GM12892 (cell line): ENCODE measurements around the gene EGFLAM.

Experiments used
- DNase-seq: peaks from one replicate; pipeline ENCODE4 v3.0.0; 2011; ENCODE audit not compliant: insufficient read length
- FAIRE-seq: peaks from 2 replicates; lab custom pipeline; 2011; peaks lifted over from hg19 to GRCh38; lab: Jason Lieb, UNC
- POLR2A ChIP-seq: IDR thresholded peaks from 2 replicates; pipeline ENCODE4 v1.6.1; 2011; ENCODE audit warnings: low read depth, low read length, control low read depth
- POLR2AphosphoS5 ChIP-seq: IDR thresholded peaks from 2 replicates; pipeline ENCODE4 v1.6.1; 2011; ENCODE audit warnings: low read depth, low read length, control low read depth
- TAF1 ChIP-seq: IDR thresholded peaks from 2 replicates; pipeline ENCODE4 v1.6.1; 2011; ENCODE audit warnings: low read depth, mild to moderate bottlenecking, control low read depth, low read length, borderline replicate concordance

Gene EGFLAM

DNA sequence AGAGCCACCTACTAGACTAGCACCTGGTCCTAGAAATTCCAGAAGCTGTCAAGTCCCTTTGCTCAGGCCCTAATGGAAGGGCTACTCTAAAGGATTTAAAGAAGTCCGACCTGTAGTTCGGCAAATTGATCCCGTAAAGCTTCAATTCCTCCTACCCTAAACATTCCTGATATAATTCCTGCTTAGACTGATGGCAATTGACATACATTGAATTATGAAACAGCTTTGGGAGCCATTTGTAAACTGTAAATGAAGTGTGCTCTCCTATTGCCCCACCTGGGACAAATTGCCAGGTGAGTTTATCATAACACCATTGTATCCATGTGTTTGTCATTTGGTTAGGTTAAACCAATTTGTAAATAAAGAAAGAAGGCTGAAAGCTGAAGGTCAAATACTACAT is 104.4 kb downstream of the EGFLAM start:
- no peak for TF ChIP-seq POLR2AphosphoS5
- TF ChIP-seq TAF1 = no peak
- TF ChIP-seq POLR2A = no peak
- DNase-seq (no peak), FAIRE-seq (no peak)

DNA sequence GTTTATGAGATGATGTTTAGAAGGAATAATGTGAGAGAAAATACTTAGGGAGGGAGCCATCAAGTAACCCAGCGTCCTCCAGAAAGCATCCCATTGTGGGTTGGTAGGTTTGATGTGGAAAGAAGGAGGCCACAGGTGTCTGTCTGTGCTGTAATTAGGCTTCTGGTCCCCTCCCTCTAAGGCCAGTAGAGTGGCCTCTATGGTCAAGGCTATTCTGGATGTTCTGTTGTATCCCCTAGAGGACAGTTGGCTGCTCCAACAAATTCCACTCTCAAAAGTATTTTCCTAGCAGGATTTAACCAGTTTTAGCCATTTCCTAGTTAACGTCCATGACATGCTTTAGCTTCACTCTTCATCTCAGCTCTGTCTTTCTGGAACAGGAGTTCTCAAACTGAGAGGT is 106.5 kb downstream of the EGFLAM start:
- no peak for FAIRE-seq

DNA sequence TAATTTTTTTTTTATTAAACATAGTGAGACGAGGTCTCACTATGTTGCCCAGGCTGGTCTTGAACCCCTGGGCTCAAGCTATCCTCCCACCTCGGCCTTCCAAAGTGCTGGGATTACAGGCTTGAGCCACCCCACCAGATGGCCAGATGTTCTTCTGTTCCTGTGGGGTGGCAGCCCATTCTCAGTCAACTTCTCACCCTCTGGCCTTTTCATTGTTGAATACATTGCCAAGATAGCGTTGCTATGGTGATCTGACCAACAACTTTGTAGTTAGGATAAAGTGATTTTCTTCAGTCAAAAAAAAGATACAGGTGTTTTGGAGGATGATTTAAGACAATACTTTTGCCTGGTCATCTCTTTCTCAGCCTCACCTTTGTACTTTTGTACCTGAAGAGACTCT is 109.1 kb downstream of the EGFLAM start:
- TF ChIP-seq POLR2A (no peak), POLR2AphosphoS5 (no peak), TAF1 (no peak)
- no peak for FAIRE-seq
- DNase-seq = no peak

More for the DNA sequence above, 106.5 kb downstream of the EGFLAM start:
- no peak for DNase-seq
- TF ChIP-seq POLR2A = no peak
- no peak for TF ChIP-seq POLR2AphosphoS5
- TF ChIP-seq TAF1 = no peak

DNA sequence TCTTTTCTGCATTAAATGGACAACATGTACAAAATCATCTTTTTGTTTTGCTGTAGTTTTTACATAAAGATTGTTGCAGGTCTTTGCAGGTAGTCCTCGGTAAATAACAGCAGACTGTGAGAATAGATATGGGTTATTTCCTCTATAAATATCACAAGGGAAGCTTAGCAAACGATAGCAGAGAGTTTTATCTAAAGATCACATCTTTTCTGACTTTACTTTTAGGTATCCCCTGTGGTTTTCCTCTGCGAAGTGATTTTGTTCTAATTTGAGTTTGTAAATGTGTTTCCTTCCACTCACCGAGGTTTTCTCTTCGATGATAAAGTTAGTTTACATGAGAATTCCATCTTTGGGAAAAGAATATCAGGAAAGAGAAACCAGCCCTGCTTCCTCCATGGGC is 109.6 kb downstream of the EGFLAM start:
- no peak for FAIRE-seq
- no peak for TF ChIP-seq POLR2A
- no peak for TF ChIP-seq TAF1
- TF ChIP-seq POLR2AphosphoS5 = no peak

DNA sequence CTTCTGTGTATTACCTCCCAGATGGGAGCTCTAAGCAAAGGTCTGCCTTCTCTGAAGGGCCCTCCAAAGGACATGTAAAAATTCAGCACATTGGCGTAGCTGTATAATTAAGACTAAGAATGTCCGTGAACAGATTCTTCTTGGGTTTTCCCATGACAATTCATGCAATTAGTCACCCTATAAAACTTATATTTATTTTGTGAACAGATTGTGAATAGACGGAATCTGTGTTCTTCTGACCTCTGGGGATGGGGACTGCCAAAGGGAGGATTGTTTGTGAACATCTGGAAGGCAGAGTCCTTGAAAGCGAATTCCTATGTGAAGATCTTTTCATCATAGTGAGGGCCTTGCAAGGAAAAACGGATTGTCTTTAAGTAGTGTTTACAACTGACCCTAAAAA is 111.3 kb downstream of the EGFLAM start:
- FAIRE-seq = no peak
- no peak for TF ChIP-seq TAF1
- TF ChIP-seq POLR2AphosphoS5 = no peak
- TF ChIP-seq POLR2A = no peak
- no peak for DNase-seq

More for the DNA sequence above, 109.6 kb downstream of the EGFLAM start:
- no peak for DNase-seq

DNA sequence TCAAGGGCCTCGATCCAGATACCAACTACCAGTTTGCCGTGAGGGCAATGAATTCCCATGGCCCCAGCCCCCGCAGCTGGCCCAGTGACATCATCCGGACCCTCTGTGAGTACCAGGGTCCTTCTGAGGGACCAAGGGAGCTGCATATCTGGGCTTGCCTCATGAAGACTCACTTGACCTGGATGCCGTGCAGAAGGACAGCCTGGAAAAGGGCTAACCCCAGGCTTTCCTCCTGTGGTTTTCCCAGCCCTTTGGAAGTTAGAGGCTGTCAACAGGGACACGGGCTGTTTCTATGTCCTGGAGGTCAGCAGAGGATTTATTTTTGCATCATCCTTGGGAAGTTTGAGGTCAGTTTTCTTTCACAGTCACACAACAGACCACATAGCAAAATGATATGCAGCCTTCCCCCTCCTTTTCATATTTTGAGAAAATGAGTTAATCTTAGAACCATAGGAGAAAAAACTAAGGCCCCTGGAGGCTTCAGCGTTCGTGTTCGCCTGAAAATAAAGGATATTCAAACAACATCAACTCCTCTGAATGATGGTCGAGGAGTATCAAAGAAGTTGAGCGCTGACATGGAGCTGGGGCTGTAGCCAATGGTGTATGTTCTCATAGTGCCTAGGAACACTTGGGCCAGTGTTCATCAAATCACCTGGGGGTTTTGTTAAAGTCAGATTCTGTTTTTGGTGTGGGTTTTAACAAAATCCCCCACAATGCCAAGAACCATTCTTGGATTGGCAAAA is 112.2 kb downstream of the EGFLAM start:
- no peak for FAIRE-seq
- TF ChIP-seq POLR2AphosphoS5 (no peak), POLR2A (no peak), TAF1 (no peak)

DNA sequence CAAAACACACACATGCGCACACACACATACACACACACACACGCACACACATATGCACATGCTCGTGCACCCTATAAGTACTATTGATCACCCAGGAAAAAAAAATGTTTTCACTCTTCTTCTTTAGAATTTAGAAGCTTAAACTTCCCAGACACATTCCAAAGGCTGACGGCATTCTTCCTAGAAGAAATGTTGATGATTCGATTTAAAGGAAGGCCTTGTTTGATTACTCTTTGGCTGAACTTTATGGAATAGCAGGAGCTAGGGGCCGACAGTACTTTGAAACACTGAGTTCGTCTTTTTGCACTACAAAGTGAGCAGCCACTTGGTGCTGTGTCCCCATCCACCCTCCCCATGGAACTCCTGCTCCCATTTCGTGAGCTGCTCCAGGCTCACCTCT is 113.2 kb downstream of the EGFLAM start:
- no peak for TF ChIP-seq TAF1
- TF ChIP-seq POLR2A = no peak
- no peak for TF ChIP-seq POLR2AphosphoS5
- DNase-seq = no peak
- FAIRE-seq = no peak

More for the DNA sequence above, 112.2 kb downstream of the EGFLAM start:
- no peak for DNase-seq

DNA sequence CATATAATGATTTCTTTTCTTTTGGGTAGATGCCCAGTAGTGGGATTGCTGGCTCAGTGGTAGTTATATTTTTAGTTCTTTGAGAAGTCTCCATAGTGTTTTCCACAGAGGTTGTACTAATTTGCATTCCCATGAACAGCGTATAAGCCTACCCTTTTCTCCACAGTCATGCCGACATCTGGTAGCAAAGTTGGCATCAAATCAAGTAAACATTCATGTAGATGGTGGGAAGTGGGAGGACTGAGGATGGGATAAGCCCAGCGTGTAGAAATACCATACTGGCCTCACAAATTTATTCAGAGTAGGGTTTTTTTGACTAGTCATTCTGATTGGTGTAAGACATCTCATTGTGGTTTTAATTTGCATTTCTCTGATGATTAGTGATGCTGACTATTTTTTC is 115.4 kb downstream of the EGFLAM start:
- no peak for TF ChIP-seq POLR2AphosphoS5
- TF ChIP-seq POLR2A = no peak
- TF ChIP-seq TAF1 = no peak
- FAIRE-seq = no peak
- no peak for DNase-seq

DNA sequence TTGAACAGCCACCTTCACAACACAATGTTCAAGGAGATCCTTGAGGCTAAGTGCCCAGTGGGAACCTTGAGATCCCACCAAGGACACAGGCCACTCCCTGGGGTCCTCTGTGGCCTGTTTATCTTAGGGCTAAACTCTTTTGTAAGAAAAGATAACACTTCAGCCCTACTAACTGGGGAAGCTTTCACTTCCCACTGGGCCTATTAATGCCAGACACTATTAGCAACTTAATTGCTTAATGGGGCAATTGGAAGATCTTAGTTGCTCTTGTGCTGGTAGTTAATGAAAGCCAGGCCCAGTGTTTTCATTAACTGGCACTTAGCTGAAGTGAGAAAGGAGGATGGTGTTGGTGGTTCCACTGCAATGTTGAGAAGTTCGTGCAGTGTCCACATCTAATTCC is 117.1 kb downstream of the EGFLAM start:
- FAIRE-seq = no peak
- TF ChIP-seq TAF1 = no peak
- TF ChIP-seq POLR2AphosphoS5 = no peak
- DNase-seq = no peak

DNA sequence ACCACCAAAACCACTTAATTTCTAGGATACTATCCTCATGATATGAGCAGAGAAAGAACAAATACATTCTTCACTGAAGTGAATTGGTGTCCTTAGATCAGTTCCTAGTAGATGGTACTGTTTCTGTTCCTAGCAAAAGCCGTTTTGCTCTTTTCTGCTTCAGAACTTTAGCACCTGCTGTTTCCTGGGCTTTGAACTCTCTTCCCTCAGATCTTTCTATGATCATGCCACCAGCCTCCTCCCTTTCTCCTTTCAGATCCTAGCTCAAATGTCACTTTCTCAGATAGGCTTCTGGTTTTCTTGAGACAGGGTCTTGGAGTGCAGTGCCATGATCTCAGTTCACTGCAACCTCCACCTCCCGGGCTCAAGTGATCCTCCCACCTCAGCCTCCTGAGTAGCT is 118.0 kb downstream of the EGFLAM start:
- FAIRE-seq = no peak
- no peak for DNase-seq
- no peak for TF ChIP-seq POLR2AphosphoS5
- no peak for TF ChIP-seq POLR2A
- TF ChIP-seq TAF1 = no peak

DNA sequence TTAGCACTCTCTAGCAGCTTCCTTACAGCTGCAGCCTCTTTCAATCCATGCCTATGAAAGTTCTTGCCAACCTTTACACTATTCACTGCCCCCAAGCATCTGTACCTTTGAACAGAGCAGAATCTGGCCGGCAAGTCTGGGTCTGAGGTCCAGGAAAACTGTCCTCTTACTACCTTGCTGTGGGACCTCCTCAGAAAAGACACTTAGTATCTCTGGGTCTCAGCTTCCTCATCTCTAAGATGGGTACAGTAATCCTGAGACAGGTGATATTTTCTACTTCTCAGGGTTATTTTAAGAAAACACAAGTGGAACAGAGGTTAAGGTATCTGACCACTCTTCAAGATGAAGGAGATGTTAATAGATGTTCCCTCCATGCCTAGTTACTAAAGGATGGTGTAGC is 120.2 kb downstream of the EGFLAM start:
- TF ChIP-seq POLR2A (no peak), TAF1 (no peak), POLR2AphosphoS5 (no peak)
- no peak for DNase-seq
- no peak for FAIRE-seq

DNA sequence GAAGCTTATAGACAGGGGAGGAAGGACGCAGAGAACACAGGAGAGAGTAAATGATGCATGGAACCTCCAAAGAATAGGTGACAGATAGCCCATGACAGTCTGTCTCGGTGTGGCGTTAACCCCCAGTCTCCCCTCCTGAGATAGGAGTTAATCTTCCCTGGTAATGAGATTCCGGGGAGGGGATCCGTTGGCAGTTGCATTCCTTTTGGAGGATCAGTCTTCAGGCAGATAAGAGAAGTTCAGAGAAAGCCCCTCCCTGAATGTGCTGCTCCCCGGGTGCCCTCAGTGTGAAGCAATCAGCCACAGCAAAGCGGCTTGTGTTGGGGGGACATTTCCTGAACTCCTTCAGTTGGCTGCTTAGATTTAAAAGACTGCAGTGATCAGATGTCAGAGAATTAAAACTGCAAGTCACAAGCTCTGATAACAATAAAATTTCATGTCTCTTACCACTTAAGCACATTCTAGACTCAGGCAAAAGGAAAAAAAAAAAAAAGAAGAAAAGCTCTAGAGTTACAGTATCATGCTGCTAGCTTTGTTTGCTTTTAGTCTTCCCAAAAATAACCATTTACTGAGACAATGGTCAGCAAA is 121.1 kb downstream of the EGFLAM start:
- FAIRE-seq (no peak), DNase-seq (no peak)
- TF ChIP-seq POLR2A = no peak

DNA sequence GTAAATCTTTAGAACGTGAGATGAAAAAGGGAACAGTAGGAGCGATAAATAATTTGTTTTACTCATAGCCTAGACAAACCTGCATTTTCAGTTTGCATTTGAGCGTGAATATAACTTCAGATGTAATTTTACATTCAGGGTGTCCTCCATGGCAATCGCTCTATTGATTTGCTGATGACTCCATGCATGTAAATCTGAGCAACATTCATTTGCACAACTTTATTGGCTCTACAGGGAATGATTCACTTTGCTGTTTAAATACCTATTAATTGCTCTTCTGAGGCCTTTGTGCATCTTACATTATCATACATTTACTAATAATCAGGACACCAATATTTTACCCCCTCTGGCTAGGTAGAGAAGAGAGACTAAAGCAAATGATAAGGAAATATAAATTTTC is 122.2 kb downstream of the EGFLAM start:
- no peak for TF ChIP-seq POLR2A
- no peak for TF ChIP-seq POLR2AphosphoS5
- no peak for TF ChIP-seq TAF1
- FAIRE-seq (no peak), DNase-seq (no peak)

DNA sequence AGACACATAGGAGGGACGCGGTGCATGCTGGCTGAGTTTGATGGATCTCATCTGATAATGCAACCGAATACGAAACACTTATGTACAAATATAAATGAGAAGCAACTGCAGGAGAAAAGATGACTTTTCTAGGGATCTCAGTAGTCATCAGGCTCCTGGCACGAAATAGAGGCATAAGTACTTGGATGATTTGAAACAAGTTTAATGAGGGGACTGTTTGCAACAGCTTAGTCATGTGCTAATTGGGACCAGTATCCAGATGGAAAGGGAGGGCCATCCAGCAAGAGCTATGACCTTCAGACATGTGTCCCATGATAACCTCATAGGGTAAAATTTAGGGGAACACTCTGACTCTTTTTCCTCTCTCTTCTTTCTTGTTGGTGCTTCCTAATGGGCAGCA is 123.0 kb downstream of the EGFLAM start:
- no peak for FAIRE-seq
- no peak for DNase-seq
- TF ChIP-seq TAF1 (no peak), POLR2AphosphoS5 (no peak), POLR2A (no peak)
